Measurements from ENCODE around the gene KLHL21.
"Not testable (repeated sequence)": the region's sequence is repeated elsewhere in the genome, so short reads cannot be mapped to it uniquely, and the experiment has no call there.

Gene KLHL21

GRCh38 chr1:6624710-6625583 is 22.3 kb upstream of the KLHL21 start, which contains the start of gene THAP3:
TSS of gene THAP3 (plus strand) at chr1:6624868. CDS start at chr1:6625219, 351 bp downstream.
- DNase-seq, result peak; percentile 92

- no peak for DNase-seq
Measured at GRCh38 chr1:6623269-6623965, 20.7 kb upstream of the KLHL21 start.

- no peak for DNase-seq
Measured at GRCh38 chr1:6622396-6623152, 19.9 kb upstream of the KLHL21 start.

- no peak for DNase-seq
Measured at GRCh38 chr1:6621429-6622391, 19.0 kb upstream of the KLHL21 start.

- DNase-seq, result no peak
Measured at GRCh38 chr1:6619045-6619444, 16.4 kb upstream of the KLHL21 start.

- DNase-seq, result no peak
Measured at GRCh38 chr1:6614929-6615785, 12.5 kb upstream of the KLHL21 start.

- DNase-seq, result peak; percentile 63
Measured at GRCh38 chr1:6614019-6614928, 11.6 kb upstream of the KLHL21 start.

GRCh38 chr1:6613361-6614018 is 10.8 kb upstream of the KLHL21 start, which contains the start of gene PHF13:
TSS of gene PHF13 (plus strand) at chr1:6613731. CDS start at chr1:6614067, 336 bp downstream.
- peak; percentile 99 for DNase-seq

- DNase-seq, result peak; percentile 59
Measured at GRCh38 chr1:6612641-6613360, 10.1 kb upstream of the KLHL21 start.

- peak; percentile 48 for DNase-seq
Measured at GRCh38 chr1:6603915-6604558, 1.4 kb upstream of the KLHL21 start.

- DNase-seq, result peak; percentile 83
Measured at GRCh38 chr1:6603238-6603914, 707 bp upstream of the KLHL21 start.

GRCh38 chr1:6601923-6602668 is 573 bp downstream of the KLHL21 start:
- DNase-seq, result peak; percentile 53

GRCh38 chr1:6601049-6601922 is 1.4 kb downstream of the KLHL21 start:
- DNase-seq, result peak; percentile 99

GRCh38 chr1:6600410-6601048 is 2.1 kb downstream of the KLHL21 start:
- no peak for DNase-seq

- DNase-seq, result not testable (repeated sequence)
Measured at GRCh38 chr1:6599991-6600390, 2.7 kb downstream of the KLHL21 start.
